Parathyroid adenoma (tissue), 2 donors: Measurements from ENCODE around the gene CHML.

Experiments
- H2AFZ ChIP-seq: fragments of 300-600 bp; sonication (generic); one replicate; pipeline ENCODE4 v1.7.0; 2017; ENCODE audit warnings: antibody characterized with exemption, mild to moderate bottlenecking
- H3K27ac ChIP-seq: fragments of 300-600 bp; sonication (generic); one replicate; pipeline ENCODE4 v1.7.0; 2017
- H3K27me3 ChIP-seq: fragments of 300-600 bp; sonication (generic); one replicate; pipeline ENCODE4 v1.7.0; 2017; ENCODE audit warnings: low read length; ENCODE audit not compliant: control insufficient read depth, insufficient read depth
- H3K36me3 ChIP-seq: fragments of 300-600 bp; sonication (generic); one replicate; pipeline ENCODE4 v1.7.0; 2017; ENCODE audit warnings: low read length; ENCODE audit not compliant: control insufficient read depth, insufficient read depth
- H3K4me1 ChIP-seq: fragments of 300-600 bp; sonication (generic); one replicate; pipeline ENCODE4 v1.7.0; 2017; ENCODE audit warnings: control low read depth
- H3K4me2 ChIP-seq: fragments of 300-600 bp; sonication (generic); one replicate; pipeline ENCODE4 v1.7.0; 2017; ENCODE audit warnings: low read length
- H3K4me3 ChIP-seq: fragments of 300-600 bp; sonication (generic); one replicate; pipeline ENCODE4 v1.7.0; 2017; ENCODE audit warnings: low read depth, low read length
- H3K79me2 ChIP-seq: fragments of 300-600 bp; sonication (generic); one replicate; pipeline ENCODE4 v1.7.0; 2017; ENCODE audit warnings: control low read depth
- H3K9ac ChIP-seq: fragments of 300-600 bp; sonication (generic); one replicate; pipeline ENCODE4 v1.7.0; 2017; ENCODE audit warnings: mild to moderate bottlenecking
- H3K9me3 ChIP-seq: fragments of 300-600 bp; sonication (generic); one replicate; pipeline ENCODE4 v1.7.0; 2017; ENCODE audit warnings: low read length; ENCODE audit not compliant: control insufficient read depth
- CTCF ChIP-seq: fragments of 300-600 bp; sonication (generic); IDR thresholded peaks from one replicate; pipeline ENCODE4 v1.7.0; 2017; ENCODE audit warnings: antibody characterized with exemption, mild to moderate bottlenecking
- donor health status: primary hyperparathyroidism.

The CHML gene

GRCh38 chr1:241590719-241591118, 49.5 kb downstream of the CHML start:
- Histone ChIP-seq H2AFZ (no peak overlapping the region), H3K9me3 (no peaks in the 10 kb centered on the region), H3K27me3 (no peaks in the 10 kb centered on the region), H3K4me3 (no peak overlapping the region), H3K4me1 (no peaks in the 10 kb centered on the region), H3K27ac (no peak overlapping the region), H3K36me3 (no peaks in the 10 kb centered on the region), H3K79me2 (no peaks in the 10 kb centered on the region), H3K4me2 (no peak overlapping the region), H3K9ac (no peak overlapping the region)
- TF ChIP-seq CTCF = no peak
